A549 (cell line): Measurements from ENCODE around the gene NT5C3A. TPM values are rescaled to one million over a fixed set of nuclear protein-coding genes. Genes with fewer than 3 reads are reported as not detected.

Source experiments
- ATAC-seq, 2 experiments: fragments of 200-7000 bp in 1 of 2; fragments of >200 bp in 1 of 2; cut with Nextera tagmentation in 1 of 2; cut with Tn5 transposase in 1 of 2; 3 replicates each; pipeline versions ENCODE4 v1.8.0 to v1.9.1; 2018 to 2020; ENCODE audit warnings: mild to moderate bottlenecking in 1 of 2, moderate library complexity in 1 of 2
- CTCF ChIA-PET: fragments of 300-600 bp; sonication (Branson Sonifier 250); formaldehyde crosslinking; extraction: SDS; loops from one replicate; lab custom pipeline; 2021; ENCODE audit warnings: antibody characterized with exemption, inconsistent platforms; lab: Yijun Ruan, JAX
- POLR2A ChIA-PET: fragments of 350-600 bp; formaldehyde crosslinking; extraction: SDS; loops from one replicate; lab custom pipeline; 2021; ENCODE audit warnings: antibody characterized with exemption, inconsistent platforms; lab: Yijun Ruan, JAX
- DNase-seq, 2 experiments: peaks; one replicate each; pipeline versions ENCODE4 v3.0.0 to v3.0.0-alpha.2; 2011 to 2016; ENCODE audit warnings: low read depth in 1 of 2, low spot score in 1 of 2
- FAIRE-seq: peaks from 2 replicates; lab custom pipeline; 2011; peaks lifted over from hg19 to GRCh38; lab: Jason Lieb, UNC
- H3K27ac ChIP-seq, 2 experiments: fragments of >200 bp; sonication (Bioruptor Twin); formaldehyde crosslinking; 3 replicates each; pipeline ENCODE4 v1.5.1; 2016 to 2017
- H3K4me1 ChIP-seq: fragments of >200 bp; sonication (Bioruptor Twin); formaldehyde crosslinking; 3 replicates; pipeline ENCODE4 v1.6.1; 2016
- H3K4me2 ChIP-seq: fragments of >200 bp; sonication (Bioruptor Twin); formaldehyde crosslinking; 3 replicates; pipeline ENCODE4 v1.6.1; 2016
- H3K4me3 ChIP-seq: fragments of >200 bp; sonication (Bioruptor Twin); formaldehyde crosslinking; 3 replicates; pipeline ENCODE4 v1.5.1; 2016
- H3K9me3 ChIP-seq: fragments of >200 bp; sonication (Bioruptor Twin); formaldehyde crosslinking; 3 replicates; pipeline ENCODE4 v1.6.1; 2016
- CBX2 ChIP-seq: fragments of 200-600 bp; sonication (generic); IDR thresholded peaks from 2 replicates; pipeline ENCODE4 v1.6.1; 2016; ENCODE audit warnings: low read depth, mild to moderate bottlenecking, borderline replicate concordance
- CEBPB ChIP-seq, 2 experiments: fragments of >200 bp in 1 of 2; sonication (Bioruptor Twin) in 1 of 2; formaldehyde crosslinking in 1 of 2; IDR thresholded peaks; 2 replicates each; pipeline ENCODE4 v1.6.1; 2012 to 2016
- CHD4 ChIP-seq: fragments of 200-600 bp; sonication (generic); IDR thresholded peaks from 2 replicates; pipeline ENCODE4 v1.6.1; 2016; ENCODE audit warnings: antibody characterized with exemption, mild to moderate bottlenecking, borderline replicate concordance
- EHF ChIP-seq: fragments of 250-450 bp; sonication (Bioruptor Pico); IDR thresholded peaks from 2 replicates; pipeline ENCODE4 v1.5.0; 2020; ENCODE audit warnings: mild to moderate bottlenecking
- FOSB ChIP-seq: fragments of 250-450 bp; sonication (Bioruptor Pico); IDR thresholded peaks from 2 replicates; pipeline ENCODE4 v1.5.0; 2020; ENCODE audit warnings: mild to moderate bottlenecking, moderate library complexity
- GATA3 ChIP-seq: IDR thresholded peaks from 2 replicates; pipeline ENCODE4 v1.6.1; 2012; ENCODE audit warnings: borderline replicate concordance
- HDAC2 ChIP-seq: fragments of 200-600 bp; sonication (generic); IDR thresholded peaks from 2 replicates; pipeline ENCODE4 v1.6.1; 2016
- HEYL ChIP-seq: fragments of 250-450 bp; sonication (Bioruptor Pico); IDR thresholded peaks from 2 replicates; pipeline ENCODE4 v1.8.0; 2021; ENCODE audit warnings: mild to moderate bottlenecking, moderate library complexity
- HOXA7 ChIP-seq: fragments of 250-450 bp; sonication (Bioruptor Pico); IDR thresholded peaks from 2 replicates; pipeline ENCODE4 v1.5.0; 2020; ENCODE audit warnings: mild to moderate bottlenecking, moderate library complexity
- HOXB13 ChIP-seq: fragments of 250-450 bp; sonication (Bioruptor Pico); IDR thresholded peaks from 2 replicates; pipeline ENCODE4 v1.5.0; 2020; ENCODE audit warnings: low read depth, mild to moderate bottlenecking, moderate library complexity
- HOXB5 ChIP-seq: fragments of 250-450 bp; sonication (Bioruptor Pico); IDR thresholded peaks from 2 replicates; pipeline ENCODE4 v1.5.0; 2020; ENCODE audit warnings: mild to moderate bottlenecking, moderate library complexity
- JUN ChIP-seq, 2 experiments: fragments of >200 bp; sonication (Bioruptor Twin); formaldehyde crosslinking; IDR thresholded peaks; 2 replicates in 1 of 2; 3 replicates in 1 of 2; pipeline ENCODE4 v1.6.1; 2016 to 2017
- JUNB ChIP-seq: fragments of >200 bp; sonication (Bioruptor Twin); formaldehyde crosslinking; IDR thresholded peaks from 2 replicates; pipeline ENCODE4 v1.6.1; 2016
- MAFK ChIP-seq: fragments of 450-650 bp; IDR thresholded peaks from 2 replicates; pipeline ENCODE4 v1.6.1; 2014; ENCODE audit not compliant: partially characterized antibody
- NFE2L2 ChIP-seq: fragments of 150-350 bp; conservative IDR thresholded peaks from 2 replicates; pipeline ENCODE4 v1.6.1; 2014; ENCODE audit warnings: low read length
- NR3C1 ChIP-seq: fragments of >200 bp; sonication (Bioruptor Twin); formaldehyde crosslinking; IDR thresholded peaks from 3 replicates; pipeline ENCODE4 v1.6.1; 2017
- PHF8 ChIP-seq: fragments of 200-600 bp; sonication (generic); IDR thresholded peaks from 2 replicates; pipeline ENCODE4 v1.6.1; 2016; ENCODE audit warnings: low read depth, mild to moderate bottlenecking, antibody characterized with exemption, moderate library complexity, borderline replicate concordance
- RCOR1 ChIP-seq: fragments of 150-350 bp; IDR thresholded peaks from 2 replicates; pipeline ENCODE4 v1.6.1; 2014; ENCODE audit warnings: antibody characterized with exemption, low read length, low read depth
- RFX5 ChIP-seq: fragments of 450-650 bp; IDR thresholded peaks from 2 replicates; pipeline ENCODE4 v1.7.1; 2014; ENCODE audit warnings: antibody characterized with exemption, mild to moderate bottlenecking, moderate library complexity
- TFCP2L1 ChIP-seq: fragments of 250-450 bp; sonication (Bioruptor Pico); IDR thresholded peaks from 2 replicates; pipeline ENCODE4 v1.5.0; 2021; ENCODE audit warnings: mild to moderate bottlenecking
- WGBS: methylation state at CpG from one replicate; pipeline ENCODE4 v1.1.6; 2017; ENCODE audit errors: missing lambda C conversion rate; 5-methylcytosine and 5-hydroxymethylcytosine counted together
- polyA plus RNA-seq, 4 experiments: library from polyadenylated mRNA; depleted of rRNA in 3 of 4; stranded (reverse); fragments of >200 nt; fragmentation: RNase III in 1 of 4; extraction: RNeasy Plus Mini Kit Qiagen cat#74134 plus additional on column Dnase treatment in 1 of 4; gene quantifications; 2 replicates in 3 of 4; 3 replicates in 1 of 4; pipeline ENCODE4 v1.2.3, GENCODE V29; 2011 to 2017
- TF ChIP-seq, protein P1 (sequence below): fragments of >200 bp; sonication (Bioruptor Twin); formaldehyde crosslinking; IDR thresholded peaks from 3 replicates; pipeline ENCODE4 v1.6.1; 2016
- TF ChIP-seq, protein P2 (sequence below): fragments of >200 bp; sonication (Bioruptor Twin); formaldehyde crosslinking; IDR thresholded peaks from 3 replicates; pipeline ENCODE4 v1.5.1; 2016

NT5C3A gene
- polyA plus RNA-seq, 2 of the 4 experiments (the other 2 are of a cell fraction) = 38.2 to 59.6 TPM

DNA sequence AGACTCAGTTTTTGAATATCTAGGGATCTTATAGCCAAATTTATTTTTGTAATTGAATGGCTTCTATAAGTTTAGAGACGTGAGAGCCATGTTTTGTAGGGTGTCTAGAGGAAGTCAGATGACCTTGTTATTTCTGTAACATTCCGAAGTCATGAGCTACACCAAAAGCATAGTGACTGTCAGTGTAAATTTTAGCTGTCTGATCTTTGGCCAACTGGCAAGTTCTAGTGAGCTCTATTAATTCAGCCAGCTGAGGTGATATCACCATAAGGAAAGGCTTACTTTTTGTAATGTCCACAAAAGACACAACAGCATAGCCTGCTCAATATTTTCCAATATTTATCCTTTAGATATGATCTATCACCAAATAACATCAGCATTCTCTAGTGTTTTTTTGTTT, 9.9 kb upstream of the NT5C3A start:
- 0 out of 6 replicates have a peak, but pooled peaks of 1 of the 2 experiments have one; percentile 34 for ATAC-seq
- CTCF ChIA-PET = interaction anchor here (0.6 to 1.4 kb wide), 3 partner anchors 36 to 182 kb away, joined by 3 to 4 read pairs (median 3); partner anchors contain the start of gene RP9
- Histone ChIP-seq H3K4me2 (no peak overlapping the region), H3K27ac (no peak overlapping the region), H3K4me3 (no peak overlapping the region), H3K4me1 (no peaks in the 10 kb centered on the region), H3K9me3 (peaks cover 22% of the 10 kb centered on the region)
- no peak for FAIRE-seq
- no peak for DNase-seq
- TF ChIP-seq EHF (CRISPR knock-in tag) (no peak), HEYL (no peak), JUNB (no peak)
- TF ChIP-seq, all 56 proteins: peak for 0
- WGBS = 19% methylated on average over 2 of the region's 2 CpGs
- POLR2A ChIA-PET = interaction anchor here (0.8 to 1.6 kb wide), 2 partner anchors 10 to 115 kb away, joined by 3 to 8 read pairs; partner anchors contain the start of genes FKBP9 and NT5C3A

DNA sequence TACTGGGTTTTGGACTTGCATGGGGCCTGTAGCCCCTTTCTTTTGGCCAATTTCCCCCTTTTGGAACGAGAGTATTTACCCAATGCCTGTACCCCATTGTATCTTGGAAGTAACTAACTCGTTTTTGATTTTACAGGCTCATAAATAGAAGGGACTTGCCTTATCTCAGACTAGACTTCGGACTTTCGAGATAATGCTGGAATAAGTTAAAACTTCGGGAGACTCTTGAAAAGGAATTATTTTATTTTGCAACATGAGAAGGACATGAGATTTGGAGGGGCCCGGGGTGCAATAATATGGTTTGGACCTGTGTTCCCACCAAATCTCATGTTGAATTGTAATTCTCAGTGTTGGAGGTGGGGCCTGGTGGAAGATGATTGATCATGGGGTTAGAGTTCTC, 8.3 kb upstream of the NT5C3A start:
- no peak for TF ChIP-seq CBX2
- no peak for TF ChIP-seq PHF8
- TF ChIP-seq RCOR1 = no peak
- no peak for TF ChIP-seq HOXB13
- no peak for TF ChIP-seq TFCP2L1
- TF ChIP-seq CEBPB (IDR thresholded peaks at IDR 0.05) = no peak
- TF ChIP-seq, all 56 proteins: peak for 0
- ATAC-seq (no peak), DNase-seq (no peak), FAIRE-seq (no peak)
- Histone ChIP-seq H3K4me2 (no peak overlapping the region), H3K4me1 (no peaks in the 10 kb centered on the region), H3K4me3 (no peak overlapping the region), H3K27ac (no peak overlapping the region), H3K9me3 (peaks cover 32% of the 10 kb centered on the region)
- ChIA-PET CTCF (interaction anchor here (1.4 to 1.5 kb wide), 2 partner anchors 17 to 38 kb away, joined by 3 to 6 read pairs; partner anchors contain the start of gene RP9), POLR2A (no interaction called here)
- 34% methylated on average over 6 of the region's 6 CpGs for WGBS

DNA sequence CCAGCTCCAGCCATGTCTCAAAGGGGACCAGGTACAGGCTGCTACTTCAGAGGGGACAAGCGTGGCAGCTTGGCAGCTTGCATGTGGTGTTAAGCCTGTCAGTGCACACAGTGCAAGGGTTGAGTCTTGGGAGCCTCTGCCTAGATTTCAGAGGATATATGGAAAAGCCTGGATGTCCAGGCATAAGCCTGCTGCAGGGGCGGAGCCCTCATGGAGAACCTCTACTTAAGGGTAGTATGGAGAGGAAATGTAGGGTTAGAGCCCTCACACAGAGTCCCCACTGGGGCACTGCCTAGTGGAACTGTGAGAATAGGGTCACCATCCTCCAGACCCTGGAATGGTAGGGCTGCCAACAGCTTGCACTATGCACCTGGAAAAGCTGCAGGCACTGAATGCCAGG, 7.7 kb upstream of the NT5C3A start:
- ChIA-PET CTCF (interaction anchor here (1.4 to 1.5 kb wide), 2 partner anchors 17 to 39 kb away, joined by 3 to 6 read pairs; partner anchors contain the start of gene RP9), POLR2A (no interaction called here)
- TF ChIP-seq GATA3 = no peak
- TF ChIP-seq HOXA7 (CRISPR knock-in tag) = no peak
- TF ChIP-seq NFE2L2 = no peak
- TF ChIP-seq JUN (IDR thresholded peaks at IDR 0.05) = no peak
- no peak for TF ChIP-seq MAFK

GRCh38 chr7:33067921-33068320, 5.3 kb upstream of the NT5C3A start:
- Histone ChIP-seq H3K4me2 (no peak overlapping the region), H3K9me3 (peaks cover 34% of the 10 kb centered on the region), H3K4me3 (no peak overlapping the region), H3K27ac (no peak overlapping the region), H3K4me1 (no peaks in the 10 kb centered on the region)
- no peak for FAIRE-seq
- no peak for TF ChIP-seq CEBPB (IDR thresholded peaks at IDR 0.05)
- no peak for TF ChIP-seq JUNB
- no peak for TF ChIP-seq NR3C1
- no peak for TF ChIP-seq FOSB
- no peak for TF ChIP-seq RFX5
- ChIA-PET CTCF (interaction anchor here (0.7 to 2.1 kb wide), 3 partner anchors 10 to 1163 kb away, joined by 3 to 7 read pairs (median 3); partner anchors contain the start of gene RP9), POLR2A (no interaction called here)
- ATAC-seq = no peak
- 88% methylated on average over 1 of the region's 1 CpG for WGBS
- no peak for DNase-seq

More for the DNA sequence above, 7.7 kb upstream of the NT5C3A start:
- H3K9me3 ChIP-seq = peaks cover 34% of the 10 kb centered on the region
- WGBS = 60% methylated on average over 2 of the region's 2 CpGs
- no peaks in the 10 kb centered on the region for H3K4me1 ChIP-seq
- H3K4me2 ChIP-seq = no peak overlapping the region
- no peak overlapping the region for H3K27ac ChIP-seq
- FAIRE-seq (no peak), DNase-seq (no peak), ATAC-seq (no peak)
- no peak overlapping the region for H3K4me3 ChIP-seq

- 56% methylated on average over 1 of the region's 1 CpG for WGBS
- CTCF ChIA-PET = interaction anchor here (2.1 kb wide), 1 partner anchor 41 kb away, joined by 7 read pairs; the partner anchor contains the start of gene RP9
Observed at GRCh38 chr7:33066771-33067170, 4.2 kb upstream of the NT5C3A start.

More at GRCh38 chr7:33066771-33067170, 4.2 kb upstream of the NT5C3A start:
- no peak overlapping the region for H3K27ac ChIP-seq
- POLR2A ChIA-PET = no interaction called here
- FAIRE-seq (no peak), ATAC-seq (no peak), DNase-seq (no peak)
- TF ChIP-seq HOXB5 (no peak), CHD4 (no peak), HDAC2 (no peak)
- TF ChIP-seq, protein P1, sequence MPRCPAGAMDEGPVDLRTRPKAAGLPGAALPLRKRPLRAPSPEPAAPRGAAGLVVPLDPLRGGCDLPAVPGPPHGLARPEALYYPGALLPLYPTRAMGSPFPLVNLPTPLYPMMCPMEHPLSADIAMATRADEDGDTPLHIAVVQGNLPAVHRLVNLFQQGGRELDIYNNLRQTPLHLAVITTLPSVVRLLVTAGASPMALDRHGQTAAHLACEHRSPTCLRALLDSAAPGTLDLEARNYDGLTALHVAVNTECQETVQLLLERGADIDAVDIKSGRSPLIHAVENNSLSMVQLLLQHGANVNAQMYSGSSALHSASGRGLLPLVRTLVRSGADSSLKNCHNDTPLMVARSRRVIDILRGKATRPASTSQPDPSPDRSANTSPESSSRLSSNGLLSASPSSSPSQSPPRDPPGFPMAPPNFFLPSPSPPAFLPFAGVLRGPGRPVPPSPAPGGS = no peak
- TF ChIP-seq, protein P2, sequence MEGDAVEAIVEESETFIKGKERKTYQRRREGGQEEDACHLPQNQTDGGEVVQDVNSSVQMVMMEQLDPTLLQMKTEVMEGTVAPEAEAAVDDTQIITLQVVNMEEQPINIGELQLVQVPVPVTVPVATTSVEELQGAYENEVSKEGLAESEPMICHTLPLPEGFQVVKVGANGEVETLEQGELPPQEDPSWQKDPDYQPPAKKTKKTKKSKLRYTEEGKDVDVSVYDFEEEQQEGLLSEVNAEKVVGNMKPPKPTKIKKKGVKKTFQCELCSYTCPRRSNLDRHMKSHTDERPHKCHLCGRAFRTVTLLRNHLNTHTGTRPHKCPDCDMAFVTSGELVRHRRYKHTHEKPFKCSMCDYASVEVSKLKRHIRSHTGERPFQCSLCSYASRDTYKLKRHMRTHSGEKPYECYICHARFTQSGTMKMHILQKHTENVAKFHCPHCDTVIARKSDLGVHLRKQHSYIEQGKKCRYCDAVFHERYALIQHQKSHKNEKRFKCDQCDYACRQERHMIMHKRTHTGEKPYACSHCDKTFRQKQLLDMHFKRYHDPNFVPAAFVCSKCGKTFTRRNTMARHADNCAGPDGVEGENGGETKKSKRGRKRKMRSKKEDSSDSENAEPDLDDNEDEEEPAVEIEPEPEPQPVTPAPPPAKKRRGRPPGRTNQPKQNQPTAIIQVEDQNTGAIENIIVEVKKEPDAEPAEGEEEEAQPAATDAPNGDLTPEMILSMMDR = no peak
- no peak overlapping the region for H3K4me3 ChIP-seq
- H3K9me3 ChIP-seq = peaks cover 34% of the 10 kb centered on the region
- H3K4me1 ChIP-seq = no peaks in the 10 kb centered on the region
- H3K4me2 ChIP-seq = no peak overlapping the region
